Measurements from ENCODE around the gene GLG1.
"Not testable (repeated sequence)": the region's sequence is repeated elsewhere in the genome, so short reads cannot be mapped to it uniquely, and the experiment has no call there.

The GLG1 gene

DNA sequence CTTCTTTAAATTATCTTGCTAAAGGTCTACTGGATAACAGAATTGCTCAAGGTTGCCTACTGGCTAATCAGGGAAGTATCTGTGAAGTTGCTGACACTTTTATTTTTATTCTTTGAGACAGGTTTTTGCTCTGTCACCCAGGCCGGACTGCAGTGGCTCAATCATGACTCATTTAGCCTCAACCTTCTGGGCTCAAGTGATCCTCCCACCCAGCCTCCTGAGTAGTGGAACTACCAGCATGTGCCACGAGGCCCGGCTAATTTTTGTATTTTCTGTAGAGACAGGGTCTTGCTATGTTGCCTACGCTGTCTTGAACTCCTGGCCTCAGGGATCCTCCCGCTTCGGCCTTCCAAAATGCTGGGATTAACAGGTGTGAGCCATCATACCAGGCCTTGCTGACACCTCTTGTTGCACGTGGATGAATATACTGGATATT, 43.1 kb downstream of the GLG1 start:
- no peak overlapping the region for H3K27ac ChIP-seq (ENCODE audit: insufficient read depth, low read length, poor library complexity, severe bottlenecking)
- H3K36me3 ChIP-seq (ENCODE audit: control insufficient read depth, insufficient read depth, low read length), result no peaks in the 10 kb centered on the region
- H3K4me1 ChIP-seq (ENCODE audit: control insufficient read depth, insufficient read depth, low read length, poor library complexity, severe bottlenecking), result peaks cover 19% of the 10 kb centered on the region
- no peak overlapping the region for H3K4me3 ChIP-seq (ENCODE audit: insufficient read depth, low read depth, low read length, poor library complexity, severe bottlenecking)
- H3K27me3 ChIP-seq (replicated peaks; ENCODE audit: control insufficient read depth, insufficient read depth, low read length, poor library complexity, severe bottlenecking), result no peaks in the 10 kb centered on the region
- DNase-seq, result no peak
- H3K9me3 ChIP-seq (ENCODE audit: control insufficient read depth, low read length), result no peaks in the 10 kb centered on the region

DNA sequence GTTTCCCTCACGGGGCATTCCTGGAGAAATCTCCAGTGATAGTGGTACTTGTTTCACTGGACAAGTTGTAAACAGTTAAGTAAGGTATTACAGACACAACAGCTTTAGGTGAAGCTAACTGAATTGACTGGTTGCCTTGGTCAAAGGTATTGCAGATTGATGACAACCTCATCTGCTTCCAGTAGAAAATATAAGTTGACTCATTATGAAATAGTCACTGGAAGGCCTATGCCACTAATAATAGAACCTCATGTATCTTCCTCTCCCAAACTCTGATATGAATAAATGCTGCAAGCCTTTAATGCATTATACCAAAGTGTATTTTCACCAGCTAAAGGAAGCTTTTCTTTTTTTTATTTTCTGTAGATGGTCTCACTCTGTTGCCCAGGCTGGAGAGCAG, 44.8 kb downstream of the GLG1 start:
- H3K27me3 ChIP-seq (replicated peaks; ENCODE audit: control insufficient read depth, insufficient read depth, low read length, poor library complexity, severe bottlenecking), result no peaks in the 10 kb centered on the region
- peaks cover 20% of the 10 kb centered on the region for H3K4me1 ChIP-seq (ENCODE audit: control insufficient read depth, insufficient read depth, low read length, poor library complexity, severe bottlenecking)
- no peaks in the 10 kb centered on the region for H3K9me3 ChIP-seq (ENCODE audit: control insufficient read depth, low read length)
- H3K27ac ChIP-seq (ENCODE audit: insufficient read depth, low read length, poor library complexity, severe bottlenecking), result peak overlapping the region; percentile 29
- H3K4me3 ChIP-seq (ENCODE audit: insufficient read depth, low read depth, low read length, poor library complexity, severe bottlenecking), result no peak overlapping the region
- no peaks in the 10 kb centered on the region for H3K36me3 ChIP-seq (ENCODE audit: control insufficient read depth, insufficient read depth, low read length)
- no peak for DNase-seq

DNA sequence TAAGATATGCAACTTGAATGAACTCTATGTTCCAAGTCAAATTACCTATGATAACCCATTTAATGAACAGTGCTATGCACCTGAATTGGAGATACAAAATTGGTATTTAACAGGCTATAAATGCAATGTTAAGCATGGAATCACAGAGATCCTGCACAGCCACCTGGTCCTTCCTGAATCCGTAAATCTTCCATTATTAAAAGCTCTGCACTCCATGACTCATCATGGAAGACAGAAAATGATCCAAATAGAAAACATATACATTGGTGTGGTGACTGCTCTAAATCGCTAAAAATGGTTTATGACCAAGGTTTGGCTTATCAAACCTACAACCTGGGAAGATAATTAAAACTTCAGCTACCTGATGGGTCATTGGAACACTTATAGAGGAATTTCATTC, 45.3 kb downstream of the GLG1 start:
- Histone ChIP-seq H3K9me3 (ENCODE audit: control insufficient read depth, low read length) (no peaks in the 10 kb centered on the region), H3K36me3 (ENCODE audit: control insufficient read depth, insufficient read depth, low read length) (no peaks in the 10 kb centered on the region), H3K4me1 (ENCODE audit: control insufficient read depth, insufficient read depth, low read length, poor library complexity, severe bottlenecking) (peaks cover 20% of the 10 kb centered on the region), H3K4me3 (ENCODE audit: insufficient read depth, low read depth, low read length, poor library complexity, severe bottlenecking) (no peak overlapping the region), H3K27ac (ENCODE audit: insufficient read depth, low read length, poor library complexity, severe bottlenecking) (peak overlapping the region; percentile 29), H3K27me3 (replicated peaks; ENCODE audit: control insufficient read depth, insufficient read depth, low read length, poor library complexity, severe bottlenecking) (no peaks in the 10 kb centered on the region)
- DNase-seq, result no peak

DNA sequence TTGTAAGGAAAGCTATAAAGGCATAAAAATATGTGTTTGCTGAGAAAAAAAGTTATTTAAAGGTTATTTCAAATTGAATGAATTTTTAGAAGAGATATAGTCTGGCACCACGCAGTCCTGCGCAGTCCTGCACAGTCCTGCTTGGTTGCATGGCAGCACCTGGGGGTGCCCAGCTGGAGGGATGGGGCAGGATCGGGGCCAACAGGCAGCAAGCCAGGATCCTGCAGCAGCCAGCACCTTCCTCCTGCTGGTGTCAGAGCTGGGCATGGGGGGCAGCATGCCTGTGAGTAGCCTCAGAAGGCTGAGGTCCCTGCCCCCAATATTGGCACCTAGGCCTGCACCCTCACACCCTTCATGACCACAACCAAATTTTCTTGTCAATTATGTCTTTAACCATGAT, 46.0 kb downstream of the GLG1 start:
- Histone ChIP-seq H3K9me3 (ENCODE audit: control insufficient read depth, low read length) (no peaks in the 10 kb centered on the region), H3K4me1 (ENCODE audit: control insufficient read depth, insufficient read depth, low read length, poor library complexity, severe bottlenecking) (peaks cover 20% of the 10 kb centered on the region), H3K4me3 (ENCODE audit: insufficient read depth, low read depth, low read length, poor library complexity, severe bottlenecking) (no peak overlapping the region), H3K36me3 (ENCODE audit: control insufficient read depth, insufficient read depth, low read length) (no peaks in the 10 kb centered on the region), H3K27ac (ENCODE audit: insufficient read depth, low read length, poor library complexity, severe bottlenecking) (no peak overlapping the region), H3K27me3 (replicated peaks; ENCODE audit: control insufficient read depth, insufficient read depth, low read length, poor library complexity, severe bottlenecking) (no peaks in the 10 kb centered on the region)
- no peak for DNase-seq

- Histone ChIP-seq H3K36me3 (ENCODE audit: control insufficient read depth, insufficient read depth, low read length) (no peaks in the 10 kb centered on the region), H3K27me3 (replicated peaks; ENCODE audit: control insufficient read depth, insufficient read depth, low read length, poor library complexity, severe bottlenecking) (no peaks in the 10 kb centered on the region), H3K9me3 (ENCODE audit: control insufficient read depth, low read length) (no peaks in the 10 kb centered on the region), H3K4me3 (ENCODE audit: insufficient read depth, low read depth, low read length, poor library complexity, severe bottlenecking) (no peak overlapping the region), H3K4me1 (ENCODE audit: control insufficient read depth, insufficient read depth, low read length, poor library complexity, severe bottlenecking) (peaks cover 12% of the 10 kb centered on the region), H3K27ac (ENCODE audit: insufficient read depth, low read length, poor library complexity, severe bottlenecking) (no peak overlapping the region)
- no peak for DNase-seq
Observed at GRCh38 chr16:74558873-74559272, 48.0 kb downstream of the GLG1 start.

DNA sequence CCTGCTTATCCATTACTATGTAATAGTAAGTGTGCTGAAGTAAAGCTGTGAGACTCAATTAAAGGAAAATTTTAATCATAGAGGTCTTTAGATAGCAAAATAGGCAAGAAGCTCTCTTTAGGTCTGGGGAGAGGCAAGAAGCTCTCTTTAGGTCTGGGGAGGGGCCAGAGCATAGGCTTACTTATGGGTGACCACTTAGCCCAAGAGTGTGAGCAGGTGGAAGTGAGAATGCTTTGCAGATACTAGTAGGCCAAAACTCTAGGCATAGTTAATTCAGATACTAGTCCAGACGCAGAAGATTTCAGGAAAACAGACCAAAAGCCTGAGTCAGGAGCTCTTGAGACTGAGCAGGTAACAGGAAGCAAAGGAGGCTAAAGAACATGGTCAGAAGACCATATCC, 49.6 kb downstream of the GLG1 start:
- peaks cover 8% of the 10 kb centered on the region for H3K4me1 ChIP-seq (ENCODE audit: control insufficient read depth, insufficient read depth, low read length, poor library complexity, severe bottlenecking)
- H3K27me3 ChIP-seq (replicated peaks; ENCODE audit: control insufficient read depth, insufficient read depth, low read length, poor library complexity, severe bottlenecking), result no peaks in the 10 kb centered on the region
- H3K9me3 ChIP-seq (ENCODE audit: control insufficient read depth, low read length), result no peaks in the 10 kb centered on the region
- no peak overlapping the region for H3K4me3 ChIP-seq (ENCODE audit: insufficient read depth, low read depth, low read length, poor library complexity, severe bottlenecking)
- no peak for DNase-seq
- H3K36me3 ChIP-seq (ENCODE audit: control insufficient read depth, insufficient read depth, low read length), result no peaks in the 10 kb centered on the region
- no peak overlapping the region for H3K27ac ChIP-seq (ENCODE audit: insufficient read depth, low read length, poor library complexity, severe bottlenecking)

GRCh38 chr16:74556375-74556922, 50.5 kb downstream of the GLG1 start:
- Histone ChIP-seq H3K4me1 (ENCODE audit: control insufficient read depth, insufficient read depth, low read length, poor library complexity, severe bottlenecking) (peaks cover 8% of the 10 kb centered on the region), H3K9me3 (ENCODE audit: control insufficient read depth, low read length) (no peaks in the 10 kb centered on the region), H3K27me3 (replicated peaks; ENCODE audit: control insufficient read depth, insufficient read depth, low read length, poor library complexity, severe bottlenecking) (no peaks in the 10 kb centered on the region), H3K27ac (ENCODE audit: insufficient read depth, low read length, poor library complexity, severe bottlenecking) (no peak overlapping the region), H3K4me3 (ENCODE audit: insufficient read depth, low read depth, low read length, poor library complexity, severe bottlenecking) (no peak overlapping the region), H3K36me3 (ENCODE audit: control insufficient read depth, insufficient read depth, low read length) (no peaks in the 10 kb centered on the region)
- no peak for DNase-seq

GRCh38 chr16:74552357-74552756, 54.6 kb downstream of the GLG1 start:
- H3K27me3 ChIP-seq (replicated peaks; ENCODE audit: control insufficient read depth, insufficient read depth, low read length, poor library complexity, severe bottlenecking); DNase-seq; H3K36me3 ChIP-seq (ENCODE audit: control insufficient read depth, insufficient read depth, low read length); H3K27ac ChIP-seq (ENCODE audit: insufficient read depth, low read length, poor library complexity, severe bottlenecking); H3K9me3 ChIP-seq (ENCODE audit: control insufficient read depth, low read length); H3K4me3 ChIP-seq (ENCODE audit: insufficient read depth, low read depth, low read length, poor library complexity, severe bottlenecking); H3K4me1 ChIP-seq (ENCODE audit: control insufficient read depth, insufficient read depth, low read length, poor library complexity, severe bottlenecking): not testable (repeated sequence)

- not testable (repeated sequence) for H3K9me3 ChIP-seq (ENCODE audit: control insufficient read depth, low read length); H3K27ac ChIP-seq (ENCODE audit: insufficient read depth, low read length, poor library complexity, severe bottlenecking); H3K27me3 ChIP-seq (replicated peaks; ENCODE audit: control insufficient read depth, insufficient read depth, low read length, poor library complexity, severe bottlenecking); H3K36me3 ChIP-seq (ENCODE audit: control insufficient read depth, insufficient read depth, low read length); H3K4me3 ChIP-seq (ENCODE audit: insufficient read depth, low read depth, low read length, poor library complexity, severe bottlenecking); DNase-seq; H3K4me1 ChIP-seq (ENCODE audit: control insufficient read depth, insufficient read depth, low read length, poor library complexity, severe bottlenecking)
Observed at GRCh38 chr16:74550227-74551019, 56.5 kb downstream of the GLG1 start.

DNA sequence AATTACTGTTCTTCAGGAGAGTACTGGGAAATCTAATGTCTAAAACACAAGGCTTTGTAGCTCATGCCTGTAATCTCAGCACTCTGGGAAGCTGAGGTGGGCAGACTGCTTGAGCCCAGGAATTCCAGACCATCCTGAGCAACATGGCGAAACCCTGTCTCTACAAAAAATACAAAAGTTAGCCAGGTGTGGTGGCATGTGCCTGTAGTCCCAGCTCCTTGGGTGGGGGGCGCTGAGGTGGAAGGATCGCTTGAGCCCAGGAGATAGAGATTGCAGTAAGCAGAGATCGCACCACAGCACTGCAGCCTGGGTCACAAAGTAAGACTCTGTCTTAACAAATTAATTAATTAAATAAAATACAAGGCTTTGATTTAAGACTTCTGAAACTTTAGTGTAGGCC, 60.8 kb downstream of the GLG1 start:
- not testable (repeated sequence) for H3K27ac ChIP-seq (ENCODE audit: insufficient read depth, low read length, poor library complexity, severe bottlenecking); H3K4me3 ChIP-seq (ENCODE audit: insufficient read depth, low read depth, low read length, poor library complexity, severe bottlenecking); H3K27me3 ChIP-seq (replicated peaks; ENCODE audit: control insufficient read depth, insufficient read depth, low read length, poor library complexity, severe bottlenecking); H3K36me3 ChIP-seq (ENCODE audit: control insufficient read depth, insufficient read depth, low read length); H3K4me1 ChIP-seq (ENCODE audit: control insufficient read depth, insufficient read depth, low read length, poor library complexity, severe bottlenecking); H3K9me3 ChIP-seq (ENCODE audit: control insufficient read depth, low read length); DNase-seq

All from effector memory CD4-positive, alpha-beta T cell (primary cell).